Measurements from ENCODE around the gene TNS1.

DNA sequence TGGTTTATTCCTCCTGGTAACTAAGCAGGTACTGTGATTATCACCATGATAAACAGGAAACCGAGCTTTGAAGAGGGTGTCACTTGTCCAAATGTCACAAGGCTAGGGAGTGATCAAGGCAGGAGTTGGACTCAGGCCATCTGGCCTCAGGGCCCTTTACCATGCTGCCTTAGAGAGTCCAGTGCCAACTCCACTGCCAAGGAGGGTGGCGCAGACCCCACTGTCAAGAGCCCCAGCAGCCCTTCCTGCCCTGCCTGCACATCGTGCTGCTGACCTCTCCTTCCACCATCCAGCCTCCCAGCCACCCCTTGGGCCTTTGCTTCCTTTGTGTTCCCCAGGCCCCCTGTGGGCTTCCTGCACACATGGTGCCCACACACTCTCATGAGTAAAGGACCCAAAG, 48.3 kb downstream of the TNS1 start:
- TF ChIP-seq, protein P1, sequence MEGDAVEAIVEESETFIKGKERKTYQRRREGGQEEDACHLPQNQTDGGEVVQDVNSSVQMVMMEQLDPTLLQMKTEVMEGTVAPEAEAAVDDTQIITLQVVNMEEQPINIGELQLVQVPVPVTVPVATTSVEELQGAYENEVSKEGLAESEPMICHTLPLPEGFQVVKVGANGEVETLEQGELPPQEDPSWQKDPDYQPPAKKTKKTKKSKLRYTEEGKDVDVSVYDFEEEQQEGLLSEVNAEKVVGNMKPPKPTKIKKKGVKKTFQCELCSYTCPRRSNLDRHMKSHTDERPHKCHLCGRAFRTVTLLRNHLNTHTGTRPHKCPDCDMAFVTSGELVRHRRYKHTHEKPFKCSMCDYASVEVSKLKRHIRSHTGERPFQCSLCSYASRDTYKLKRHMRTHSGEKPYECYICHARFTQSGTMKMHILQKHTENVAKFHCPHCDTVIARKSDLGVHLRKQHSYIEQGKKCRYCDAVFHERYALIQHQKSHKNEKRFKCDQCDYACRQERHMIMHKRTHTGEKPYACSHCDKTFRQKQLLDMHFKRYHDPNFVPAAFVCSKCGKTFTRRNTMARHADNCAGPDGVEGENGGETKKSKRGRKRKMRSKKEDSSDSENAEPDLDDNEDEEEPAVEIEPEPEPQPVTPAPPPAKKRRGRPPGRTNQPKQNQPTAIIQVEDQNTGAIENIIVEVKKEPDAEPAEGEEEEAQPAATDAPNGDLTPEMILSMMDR (IDR thresholded peaks at IDR 0.05; ENCODE audit: insufficient read depth, low read length) = no peak
- no peak for TF ChIP-seq POLR2AphosphoS5 (IDR thresholded peaks at IDR 0.05; ENCODE audit: low read depth)
- TF ChIP-seq, protein P2, sequence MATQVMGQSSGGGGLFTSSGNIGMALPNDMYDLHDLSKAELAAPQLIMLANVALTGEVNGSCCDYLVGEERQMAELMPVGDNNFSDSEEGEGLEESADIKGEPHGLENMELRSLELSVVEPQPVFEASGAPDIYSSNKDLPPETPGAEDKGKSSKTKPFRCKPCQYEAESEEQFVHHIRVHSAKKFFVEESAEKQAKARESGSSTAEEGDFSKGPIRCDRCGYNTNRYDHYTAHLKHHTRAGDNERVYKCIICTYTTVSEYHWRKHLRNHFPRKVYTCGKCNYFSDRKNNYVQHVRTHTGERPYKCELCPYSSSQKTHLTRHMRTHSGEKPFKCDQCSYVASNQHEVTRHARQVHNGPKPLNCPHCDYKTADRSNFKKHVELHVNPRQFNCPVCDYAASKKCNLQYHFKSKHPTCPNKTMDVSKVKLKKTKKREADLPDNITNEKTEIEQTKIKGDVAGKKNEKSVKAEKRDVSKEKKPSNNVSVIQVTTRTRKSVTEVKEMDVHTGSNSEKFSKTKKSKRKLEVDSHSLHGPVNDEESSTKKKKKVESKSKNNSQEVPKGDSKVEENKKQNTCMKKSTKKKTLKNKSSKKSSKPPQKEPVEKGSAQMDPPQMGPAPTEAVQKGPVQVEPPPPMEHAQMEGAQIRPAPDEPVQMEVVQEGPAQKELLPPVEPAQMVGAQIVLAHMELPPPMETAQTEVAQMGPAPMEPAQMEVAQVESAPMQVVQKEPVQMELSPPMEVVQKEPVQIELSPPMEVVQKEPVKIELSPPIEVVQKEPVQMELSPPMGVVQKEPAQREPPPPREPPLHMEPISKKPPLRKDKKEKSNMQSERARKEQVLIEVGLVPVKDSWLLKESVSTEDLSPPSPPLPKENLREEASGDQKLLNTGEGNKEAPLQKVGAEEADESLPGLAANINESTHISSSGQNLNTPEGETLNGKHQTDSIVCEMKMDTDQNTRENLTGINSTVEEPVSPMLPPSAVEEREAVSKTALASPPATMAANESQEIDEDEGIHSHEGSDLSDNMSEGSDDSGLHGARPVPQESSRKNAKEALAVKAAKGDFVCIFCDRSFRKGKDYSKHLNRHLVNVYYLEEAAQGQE (IDR thresholded peaks at IDR 0.05; ENCODE audit: insufficient replicate concordance, low read depth) = no peak
- no peak for TF ChIP-seq GABPA (IDR thresholded peaks at IDR 0.05; ENCODE audit: low read depth)
- TF ChIP-seq SPI1 (IDR thresholded peaks at IDR 0.05; ENCODE audit: borderline replicate concordance, low read depth) = no peak
